22Rv1 (cell line): ENCODE data around the gene MUC6.

Experiments used
- H3K27ac ChIP-seq: fragments of 450-650 bp; 2 replicates; pipeline ENCODE4 v1.5.1; 2017
- ZFX ChIP-seq: fragments of 450-650 bp; IDR thresholded peaks from 2 replicates; pipeline ENCODE4 v1.6.1; 2017; ENCODE audit warnings: antibody characterized with exemption, borderline replicate concordance
- TF ChIP-seq, protein P1 (sequence below): fragments of 450-650 bp; IDR thresholded peaks from 2 replicates; pipeline ENCODE4 v1.5.1; 2017; ENCODE audit warnings: mild to moderate bottlenecking

MUC6 gene

GRCh38 chr11:990101-990500 is 46.4 kb downstream of the MUC6 start:
- TF ChIP-seq, protein P1, sequence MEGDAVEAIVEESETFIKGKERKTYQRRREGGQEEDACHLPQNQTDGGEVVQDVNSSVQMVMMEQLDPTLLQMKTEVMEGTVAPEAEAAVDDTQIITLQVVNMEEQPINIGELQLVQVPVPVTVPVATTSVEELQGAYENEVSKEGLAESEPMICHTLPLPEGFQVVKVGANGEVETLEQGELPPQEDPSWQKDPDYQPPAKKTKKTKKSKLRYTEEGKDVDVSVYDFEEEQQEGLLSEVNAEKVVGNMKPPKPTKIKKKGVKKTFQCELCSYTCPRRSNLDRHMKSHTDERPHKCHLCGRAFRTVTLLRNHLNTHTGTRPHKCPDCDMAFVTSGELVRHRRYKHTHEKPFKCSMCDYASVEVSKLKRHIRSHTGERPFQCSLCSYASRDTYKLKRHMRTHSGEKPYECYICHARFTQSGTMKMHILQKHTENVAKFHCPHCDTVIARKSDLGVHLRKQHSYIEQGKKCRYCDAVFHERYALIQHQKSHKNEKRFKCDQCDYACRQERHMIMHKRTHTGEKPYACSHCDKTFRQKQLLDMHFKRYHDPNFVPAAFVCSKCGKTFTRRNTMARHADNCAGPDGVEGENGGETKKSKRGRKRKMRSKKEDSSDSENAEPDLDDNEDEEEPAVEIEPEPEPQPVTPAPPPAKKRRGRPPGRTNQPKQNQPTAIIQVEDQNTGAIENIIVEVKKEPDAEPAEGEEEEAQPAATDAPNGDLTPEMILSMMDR = no peak
- TF ChIP-seq ZFX = no peak
- H3K27ac ChIP-seq = no peak overlapping the region

DNA sequence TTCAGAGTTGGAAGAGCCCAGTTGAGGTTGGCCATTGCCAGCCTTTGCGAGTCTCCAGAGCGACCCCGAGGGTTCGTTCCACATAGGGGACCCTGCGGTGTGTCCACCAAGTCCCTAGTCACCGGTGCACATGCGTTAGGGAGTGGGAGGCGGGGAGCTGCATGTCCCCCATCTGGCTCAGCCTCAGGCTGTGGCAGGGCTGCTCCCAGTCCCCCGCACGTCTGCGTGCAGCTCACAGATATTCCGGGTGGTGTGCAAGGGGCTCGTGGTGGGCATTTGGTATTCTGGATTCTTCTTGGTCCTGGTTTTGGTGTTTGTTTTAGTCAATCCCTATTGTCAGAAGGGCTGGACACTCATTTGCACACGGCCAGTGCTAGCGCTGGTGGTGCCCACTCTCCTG is 48.8 kb downstream of the MUC6 start:
- TF ChIP-seq, protein P1 = no peak
- no peak for TF ChIP-seq ZFX
- no peak overlapping the region for H3K27ac ChIP-seq

- peak overlapping the region; percentile 58 for H3K27ac ChIP-seq
- TF ChIP-seq ZFX = no peak
- TF ChIP-seq, protein P1 = no peak
Observed at GRCh38 chr11:986952-987305, 49.6 kb downstream of the MUC6 start.

- TF ChIP-seq ZFX = no peak
- TF ChIP-seq, protein P1 = no peak
- peak overlapping the region; percentile 58 for H3K27ac ChIP-seq
Observed at GRCh38 chr11:986270-986951, 50.1 kb downstream of the MUC6 start.

DNA sequence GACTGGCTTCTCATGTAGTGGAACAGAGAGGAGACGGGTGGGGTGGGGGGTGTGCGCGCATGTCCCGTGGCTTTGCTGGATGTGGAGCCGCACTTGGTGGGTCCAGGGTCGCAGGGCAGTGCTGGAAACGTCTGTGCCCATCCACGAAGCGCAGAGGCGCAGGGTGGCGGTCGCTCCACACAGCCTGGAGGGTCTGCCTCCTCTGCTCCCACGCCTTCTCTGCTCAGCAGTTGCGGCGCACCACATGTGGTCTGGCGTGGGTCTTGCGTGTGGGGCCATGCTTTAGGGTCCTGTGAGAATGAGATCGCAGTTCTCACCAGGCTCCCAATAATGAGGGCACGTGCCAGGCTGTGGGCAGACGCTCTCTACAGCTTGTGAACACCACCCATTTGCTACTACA is 50.7 kb downstream of the MUC6 start:
- H3K27ac ChIP-seq = peak overlapping the region; percentile 58
- TF ChIP-seq, protein P1 = no peak
- no peak for TF ChIP-seq ZFX

DNA sequence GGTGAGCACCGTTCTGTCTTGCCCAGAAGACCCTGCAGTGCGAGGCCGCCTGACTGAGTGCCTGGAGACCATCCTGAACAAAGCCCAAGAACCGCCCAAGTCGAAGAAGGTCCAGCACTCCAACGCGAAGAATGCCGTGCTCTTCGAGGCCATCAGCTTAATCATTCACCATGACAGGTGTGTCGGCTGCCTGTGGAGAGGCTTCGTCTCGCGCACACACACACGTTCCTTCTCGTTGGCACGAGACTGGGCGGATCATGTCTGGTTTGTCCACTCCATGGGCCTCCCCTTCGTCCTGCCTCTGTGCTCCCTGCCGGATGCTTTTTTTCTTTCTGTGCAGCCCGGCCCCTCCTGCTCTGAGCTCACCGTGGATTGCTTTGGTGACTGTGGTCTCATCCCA is 51.1 kb downstream of the MUC6 start:
- H3K27ac ChIP-seq = peak overlapping the region; percentile 58
- no peak for TF ChIP-seq ZFX
- TF ChIP-seq, protein P1 = no peak

DNA sequence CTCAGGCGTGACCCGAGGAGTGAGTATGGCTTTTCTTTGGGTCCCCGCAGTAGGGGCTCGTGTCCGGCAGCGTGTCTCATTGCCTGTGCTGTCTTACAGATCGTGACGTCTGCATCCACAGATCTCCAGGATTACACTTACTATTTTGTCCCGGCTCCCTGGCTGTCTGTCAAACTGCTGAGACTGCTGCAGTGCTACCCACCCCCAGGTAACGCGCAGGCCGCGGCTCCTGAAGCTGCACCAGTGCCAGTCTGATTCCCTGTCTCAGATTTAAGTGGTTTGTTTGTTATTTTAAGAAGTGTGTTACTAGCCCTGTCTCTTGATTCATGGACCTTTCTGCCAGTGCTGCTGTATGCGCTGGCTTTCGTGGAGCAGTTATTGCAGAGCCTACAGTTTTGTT is 52.0 kb downstream of the MUC6 start:
- H3K27ac ChIP-seq = no peak overlapping the region
- TF ChIP-seq ZFX = no peak
- TF ChIP-seq, protein P1 = no peak
